Suprapubic skin (tissue), 4 donors: ENCODE data around the gene PGK2. TPM values are rescaled to one million over a fixed set of nuclear protein-coding genes. Genes with fewer than 3 reads are reported as not detected.

Experiments used
- DNase-seq, 2 donors: peaks; one replicate each; pipeline ENCODE4 v3.0.0-alpha.2; 2019; ENCODE audit warnings: low spot score in 2 of 2
- H3K27ac ChIP-seq: fragments of 200-600 bp; sonication (generic); one replicate; pipeline ENCODE4 v1.5.1; 2019
- H3K27me3 ChIP-seq: fragments of 200-600 bp; sonication (generic); one replicate; pipeline ENCODE4 v1.5.1; 2019
- H3K36me3 ChIP-seq: fragments of 200-600 bp; sonication (generic); one replicate; pipeline ENCODE4 v1.5.1; 2019
- H3K4me1 ChIP-seq: fragments of 200-600 bp; sonication (generic); one replicate; pipeline ENCODE4 v1.5.1; 2019
- H3K4me3 ChIP-seq: fragments of 200-600 bp; sonication (generic); one replicate; pipeline ENCODE4 v1.5.1; 2019; ENCODE audit warnings: mild to moderate bottlenecking
- H3K9me3 ChIP-seq: fragments of 200-600 bp; sonication (generic); one replicate; pipeline ENCODE4 v1.5.1; 2019
- EP300 ChIP-seq: sonication (generic); formaldehyde crosslinking; IDR thresholded peaks from one replicate; pipeline ENCODE4 v1.6.1; 2017; ENCODE audit warnings: antibody characterized with exemption
- POLR2A ChIP-seq, 2 donors: fragments of 450-650 bp; IDR thresholded peaks; one replicate each; pipeline ENCODE4 v1.6.1; 2017; ENCODE audit warnings: antibody characterized with exemption in 2 of 2, mild to moderate bottlenecking in 2 of 2, moderate library complexity in 2 of 2
- POLR2AphosphoS5 ChIP-seq, 3 donors: sonication (generic); formaldehyde crosslinking; IDR thresholded peaks; one replicate each; pipeline ENCODE4 v1.6.1; 2017; ENCODE audit warnings: antibody characterized with exemption in 3 of 3
- WGBS: methylation state at CpG from one replicate; pipeline ENCODE4 v1.1.5; 2018; 5-methylcytosine and 5-hydroxymethylcytosine counted together
- total RNA-seq, 4 donors: library from RNA; depleted of rRNA; stranded (reverse); fragments of >200 nt; gene quantifications; one replicate each; pipeline ENCODE4 v1.1.0, GENCODE V29; 2016
- TF ChIP-seq, protein P1 (sequence below), 2 donors: fragments of 200-600 bp in 1 of 2; fragments of 450-650 bp in 1 of 2; sonication (generic) in 1 of 2; IDR thresholded peaks; one replicate each; pipeline ENCODE4 v1.5.1; 2016 to 2019; ENCODE audit warnings: antibody characterized with exemption in 2 of 2, mild to moderate bottlenecking in 1 of 2, moderate library complexity in 1 of 2

Gene PGK2
- total RNA-seq, 4 donors from 2014 or later: not detected

- 70% methylated on average over 4 of the region's 4 CpGs for WGBS
Observed at GRCh38 chr6:49743429-49743828, 43.7 kb downstream of the PGK2 start.

GRCh38 chr6:49739423-49739822, 47.7 kb downstream of the PGK2 start:
- TF ChIP-seq, protein P1, sequence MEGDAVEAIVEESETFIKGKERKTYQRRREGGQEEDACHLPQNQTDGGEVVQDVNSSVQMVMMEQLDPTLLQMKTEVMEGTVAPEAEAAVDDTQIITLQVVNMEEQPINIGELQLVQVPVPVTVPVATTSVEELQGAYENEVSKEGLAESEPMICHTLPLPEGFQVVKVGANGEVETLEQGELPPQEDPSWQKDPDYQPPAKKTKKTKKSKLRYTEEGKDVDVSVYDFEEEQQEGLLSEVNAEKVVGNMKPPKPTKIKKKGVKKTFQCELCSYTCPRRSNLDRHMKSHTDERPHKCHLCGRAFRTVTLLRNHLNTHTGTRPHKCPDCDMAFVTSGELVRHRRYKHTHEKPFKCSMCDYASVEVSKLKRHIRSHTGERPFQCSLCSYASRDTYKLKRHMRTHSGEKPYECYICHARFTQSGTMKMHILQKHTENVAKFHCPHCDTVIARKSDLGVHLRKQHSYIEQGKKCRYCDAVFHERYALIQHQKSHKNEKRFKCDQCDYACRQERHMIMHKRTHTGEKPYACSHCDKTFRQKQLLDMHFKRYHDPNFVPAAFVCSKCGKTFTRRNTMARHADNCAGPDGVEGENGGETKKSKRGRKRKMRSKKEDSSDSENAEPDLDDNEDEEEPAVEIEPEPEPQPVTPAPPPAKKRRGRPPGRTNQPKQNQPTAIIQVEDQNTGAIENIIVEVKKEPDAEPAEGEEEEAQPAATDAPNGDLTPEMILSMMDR (IDR thresholded peaks at IDR 0.05): no peak
- TF ChIP-seq POLR2A (IDR thresholded peaks at IDR 0.05): no peak
- TF ChIP-seq POLR2AphosphoS5 (IDR thresholded peaks at IDR 0.05): no peak
- no peak for TF ChIP-seq EP300
- H3K27me3 ChIP-seq: no peaks in the 10 kb centered on the region
- no peaks in the 10 kb centered on the region for H3K9me3 ChIP-seq
- H3K36me3 ChIP-seq: no peaks in the 10 kb centered on the region
- H3K4me3 ChIP-seq: no peak overlapping the region
- no peak overlapping the region for H3K27ac ChIP-seq
- no peaks in the 10 kb centered on the region for H3K4me1 ChIP-seq
- no peak for DNase-seq
- WGBS: 80% methylated on average over 2 of the region's 2 CpGs

More at GRCh38 chr6:49743429-49743828, 43.7 kb downstream of the PGK2 start:
- Histone ChIP-seq H3K27ac (no peak overlapping the region), H3K27me3 (no peaks in the 10 kb centered on the region), H3K36me3 (no peaks in the 10 kb centered on the region), H3K9me3 (no peaks in the 10 kb centered on the region), H3K4me3 (no peak overlapping the region), H3K4me1 (no peaks in the 10 kb centered on the region)
- no peak for DNase-seq
- TF ChIP-seq EP300 (no peak), POLR2A (IDR thresholded peaks at IDR 0.05) (no peak), POLR2AphosphoS5 (IDR thresholded peaks at IDR 0.05) (no peak)
- TF ChIP-seq, protein P1 (IDR thresholded peaks at IDR 0.05): no peak

GRCh38 chr6:49736017-49736508, 51.0 kb downstream of the PGK2 start:
- H3K27ac ChIP-seq: no peak overlapping the region
- no peak for TF ChIP-seq POLR2A (IDR thresholded peaks at IDR 0.05)
- TF ChIP-seq EP300: no peak
- TF ChIP-seq, protein P1 (IDR thresholded peaks at IDR 0.05): no peak
- TF ChIP-seq POLR2AphosphoS5 (IDR thresholded peaks at IDR 0.05): no peak
- no peaks in the 10 kb centered on the region for H3K4me1 ChIP-seq
- no peak for DNase-seq
- no peaks in the 10 kb centered on the region for H3K27me3 ChIP-seq
- no peak overlapping the region for H3K4me3 ChIP-seq
- 58% methylated on average over 4 of the region's 4 CpGs for whole genome bisulfite sequencing
- H3K36me3 ChIP-seq: no peaks in the 10 kb centered on the region
- H3K9me3 ChIP-seq: no peaks in the 10 kb centered on the region

Other genes with a start within 250 kb of the PGK2 start
- gene C6orf141, start 236.6 kb downstream of the PGK2 start, total RNA-seq: 10 to 100 TPM in 1 of 4 donors, 1 to 10 TPM in 3; 8.2 to 49.7 (median 9.3) TPM
- gene RHAG, start 150.4 kb downstream of the PGK2 start, total RNA-seq: under 1 TPM in 1 of 4 donors, not detected in 3; 0.89 TPM
- under 1 TPM in 1 of 4 donors, not detected in 3; 0.59 TPM for gene CRISP2, start 73.7 kb downstream of the PGK2 start, total RNA-seq
- gene CRISP3, start 42.9 kb downstream of the PGK2 start, total RNA-seq: 10 to 100 TPM in 2 of 4 donors, 1 to 10 TPM in 2; 5.1 to 22.7 (median 12.0) TPM
- gene CRISP1, start 79.2 kb upstream of the PGK2 start, total RNA-seq: not detected
- not detected for gene DEFB114, start 176.9 kb upstream of the PGK2 start, total RNA-seq
- not detected for gene DEFB113, start 182.3 kb upstream of the PGK2 start, total RNA-seq
- not detected for gene DEFB110, start 234.7 kb upstream of the PGK2 start, total RNA-seq